ENCODE measurements around the gene TTC22.
"Not testable (repeated sequence)": the region's sequence is repeated elsewhere in the genome, so short reads cannot be mapped to it uniquely, and the experiment has no call there.

TTC22 gene

DNA sequence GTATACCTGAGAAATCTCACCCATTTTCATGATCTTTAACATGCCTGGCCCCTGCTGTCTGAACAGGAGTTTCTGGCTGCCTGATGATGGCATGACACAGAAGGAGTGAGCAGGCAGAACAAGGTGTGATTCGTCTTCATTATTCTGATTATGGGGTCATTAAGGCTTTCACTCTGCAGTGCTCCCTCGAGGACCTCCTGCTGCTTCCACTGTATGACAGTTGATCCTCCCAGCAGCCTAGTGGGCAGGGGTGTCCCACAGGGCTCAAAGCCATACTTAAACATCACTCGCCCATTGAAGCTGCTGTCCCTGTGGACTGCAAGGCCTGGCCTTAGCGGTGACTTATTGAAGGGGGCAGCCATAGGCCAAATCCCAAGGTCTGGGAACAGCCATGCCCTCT, 24.1 kb downstream of the TTC22 start:
- H3K27ac ChIP-seq (ENCODE audit: low read length) = no peak overlapping the region
- H3K4me1 ChIP-seq (ENCODE audit: control insufficient read depth in 1 of 2, insufficient read depth in 2 of 2, low read length in 2 of 2) = peaks cover 0 to 6% of the 10 kb centered on the region in 2 donors
- no peak overlapping the region for H3K4me3 ChIP-seq (ENCODE audit: low read depth in 1 of 2, low read length in 2 of 2)
- H3K36me3 ChIP-seq (ENCODE audit: control insufficient read depth in 1 of 2, insufficient read depth in 2 of 2, low read length in 2 of 2) = no peaks in the 10 kb centered on the region
- no peaks in the 10 kb centered on the region for H3K9me3 ChIP-seq (ENCODE audit: control insufficient read depth in 1 of 2, low read length in 2 of 2)
- H3K27me3 ChIP-seq (ENCODE audit: low read depth, low read length) = no peaks in the 10 kb centered on the region

DNA sequence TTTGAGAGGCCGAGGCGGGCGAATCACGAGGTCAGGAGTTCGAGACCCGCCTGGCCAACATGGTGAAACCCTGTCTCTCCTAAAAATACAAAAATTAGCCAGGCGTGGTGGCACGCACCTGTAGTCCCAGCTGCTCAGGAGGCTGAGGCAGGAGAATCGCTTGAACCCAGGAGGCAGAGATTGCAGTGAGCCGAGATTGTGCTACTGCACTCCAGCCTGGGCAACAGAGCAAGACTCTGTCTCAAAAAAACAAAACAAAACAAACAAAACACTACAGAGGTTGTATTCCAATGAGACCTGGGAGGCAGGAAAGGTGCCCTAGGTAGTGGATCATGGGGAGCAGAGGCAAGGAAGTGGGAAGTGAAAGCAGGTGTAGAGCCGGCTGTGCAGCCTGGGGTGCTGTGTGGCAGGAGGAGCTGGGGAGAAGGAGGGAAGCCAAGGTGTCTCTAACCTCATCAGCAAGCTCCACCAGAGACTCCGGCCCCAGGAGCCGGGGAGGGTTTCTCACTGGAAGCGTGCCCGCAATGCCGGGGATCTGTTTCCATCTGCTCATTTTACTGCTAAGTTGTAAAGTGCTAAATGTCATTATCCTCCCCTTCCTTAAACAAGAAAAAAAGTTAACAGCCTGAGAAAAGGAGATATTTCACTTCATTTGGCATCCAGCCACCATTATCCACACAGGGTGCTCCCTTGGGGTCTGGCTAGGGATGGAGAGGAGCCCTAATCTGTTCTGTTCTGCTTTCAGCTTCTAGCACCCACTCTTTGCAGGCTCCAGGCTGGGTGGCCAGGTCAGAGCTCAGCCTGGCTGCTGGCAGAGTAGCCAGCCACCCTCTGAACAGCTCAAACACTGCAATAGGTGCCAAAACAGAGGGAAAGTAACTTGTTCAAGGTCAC, 25.0 kb downstream of the TTC22 start:
- H3K4me1 ChIP-seq (ENCODE audit: control insufficient read depth in 1 of 2, insufficient read depth in 2 of 2, low read length in 2 of 2) = not testable (repeated sequence)

DNA sequence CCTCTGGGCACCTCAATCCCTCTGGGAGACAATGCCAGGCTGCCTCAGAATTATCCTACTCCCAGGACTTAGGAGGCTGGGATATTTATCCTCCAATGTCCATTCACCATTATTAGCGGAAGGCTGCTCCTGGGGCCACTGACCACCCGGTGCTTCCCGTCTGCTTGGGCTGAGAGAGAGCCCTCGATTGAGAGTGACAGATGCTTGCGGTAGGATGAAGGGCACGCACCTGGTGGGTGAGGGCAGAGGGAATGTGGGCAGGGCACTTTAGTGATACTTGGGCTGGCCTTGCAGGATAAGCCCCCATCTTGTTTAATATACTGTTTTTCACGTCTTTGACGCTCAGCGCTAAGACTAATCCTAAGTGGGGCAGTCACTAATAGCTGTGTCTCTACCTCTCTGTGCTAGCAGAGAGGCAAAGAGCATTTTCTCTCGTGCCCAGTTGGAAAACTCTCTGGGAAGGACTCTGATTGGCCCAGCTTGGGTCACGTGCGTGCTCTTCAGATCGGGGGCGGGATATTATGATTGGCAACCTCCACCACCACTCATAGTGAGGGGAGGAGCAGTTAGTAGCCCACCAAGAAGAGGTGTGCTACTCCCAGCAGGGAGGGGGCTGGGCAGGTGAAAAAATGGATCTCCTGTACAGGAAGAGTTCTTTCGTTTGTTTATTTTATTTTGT, 26.2 kb downstream of the TTC22 start:
- no peak overlapping the region for H3K4me3 ChIP-seq (ENCODE audit: low read depth in 1 of 2, low read length in 2 of 2)
- H3K27me3 ChIP-seq (ENCODE audit: low read depth, low read length) = no peaks in the 10 kb centered on the region
- H3K9me3 ChIP-seq (ENCODE audit: control insufficient read depth in 1 of 2, low read length in 2 of 2) = no peaks in the 10 kb centered on the region
- H3K36me3 ChIP-seq (ENCODE audit: control insufficient read depth in 1 of 2, insufficient read depth in 2 of 2, low read length in 2 of 2) = no peaks in the 10 kb centered on the region
- no peak overlapping the region for H3K27ac ChIP-seq (ENCODE audit: low read length)
- no peaks in the 10 kb centered on the region for H3K4me1 ChIP-seq (ENCODE audit: control insufficient read depth in 1 of 2, insufficient read depth in 2 of 2, low read length in 2 of 2)

More for the DNA sequence above, 25.0 kb downstream of the TTC22 start:
- not testable (repeated sequence) for H3K27ac ChIP-seq (ENCODE audit: low read length); H3K36me3 ChIP-seq (ENCODE audit: control insufficient read depth in 1 of 2, insufficient read depth in 2 of 2, low read length in 2 of 2); H3K9me3 ChIP-seq (ENCODE audit: control insufficient read depth in 1 of 2, low read length in 2 of 2); H3K4me3 ChIP-seq (ENCODE audit: low read depth in 1 of 2, low read length in 2 of 2); H3K27me3 ChIP-seq (ENCODE audit: low read depth, low read length)

- H3K9me3 ChIP-seq (ENCODE audit: control insufficient read depth in 1 of 2, low read length in 2 of 2) = no peaks in the 10 kb centered on the region
- H3K27me3 ChIP-seq (ENCODE audit: low read depth, low read length) = no peaks in the 10 kb centered on the region
- H3K36me3 ChIP-seq (ENCODE audit: control insufficient read depth in 1 of 2, insufficient read depth in 2 of 2, low read length in 2 of 2) = no peaks in the 10 kb centered on the region
- no peak overlapping the region for H3K4me3 ChIP-seq (ENCODE audit: low read depth in 1 of 2, low read length in 2 of 2)
- no peaks in the 10 kb centered on the region for H3K4me1 ChIP-seq (ENCODE audit: control insufficient read depth in 1 of 2, insufficient read depth in 2 of 2, low read length in 2 of 2)
- H3K27ac ChIP-seq (ENCODE audit: low read length) = no peak overlapping the region
Observed at GRCh38 chr1:54772951-54773350, 28.2 kb downstream of the TTC22 start.

DNA sequence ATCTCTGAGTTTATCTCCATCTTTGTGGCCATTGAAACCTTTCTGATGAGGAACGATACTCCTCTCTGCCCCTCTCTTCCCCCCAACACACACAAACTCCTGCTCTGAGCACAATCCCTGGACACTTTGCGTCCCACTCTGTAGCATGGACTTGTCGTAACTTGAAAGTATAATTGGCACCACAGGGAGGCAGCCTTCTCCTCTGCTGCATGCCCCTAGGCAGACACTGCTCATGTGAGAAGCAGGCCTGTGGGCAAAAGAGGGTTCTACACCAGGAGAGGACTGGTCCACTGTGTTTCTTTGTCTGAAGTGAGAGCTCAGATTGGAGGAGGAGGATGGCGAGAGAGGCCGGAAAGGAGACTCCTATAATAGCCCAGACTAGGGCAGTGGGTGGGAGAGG, 33.0 kb downstream of the TTC22 start:
- no peak overlapping the region for H3K4me3 ChIP-seq (ENCODE audit: low read depth in 1 of 2, low read length in 2 of 2)
- no peaks in the 10 kb centered on the region for H3K27me3 ChIP-seq (ENCODE audit: low read depth, low read length)
- H3K4me1 ChIP-seq (ENCODE audit: control insufficient read depth in 1 of 2, insufficient read depth in 2 of 2, low read length in 2 of 2) = peaks cover 5 to 8% of the 10 kb centered on the region in 2 donors
- no peaks in the 10 kb centered on the region for H3K9me3 ChIP-seq (ENCODE audit: control insufficient read depth in 1 of 2, low read length in 2 of 2)
- no peak overlapping the region for H3K27ac ChIP-seq (ENCODE audit: low read length)
- H3K36me3 ChIP-seq (ENCODE audit: control insufficient read depth in 1 of 2, insufficient read depth in 2 of 2, low read length in 2 of 2) = no peaks in the 10 kb centered on the region

- Histone ChIP-seq H3K4me3 (ENCODE audit: low read depth in 1 of 2, low read length in 2 of 2) (no peak overlapping the region), H3K27ac (ENCODE audit: low read length) (no peak overlapping the region)
Observed at GRCh38 chr1:54767526-54767925, 33.6 kb downstream of the TTC22 start.

DNA sequence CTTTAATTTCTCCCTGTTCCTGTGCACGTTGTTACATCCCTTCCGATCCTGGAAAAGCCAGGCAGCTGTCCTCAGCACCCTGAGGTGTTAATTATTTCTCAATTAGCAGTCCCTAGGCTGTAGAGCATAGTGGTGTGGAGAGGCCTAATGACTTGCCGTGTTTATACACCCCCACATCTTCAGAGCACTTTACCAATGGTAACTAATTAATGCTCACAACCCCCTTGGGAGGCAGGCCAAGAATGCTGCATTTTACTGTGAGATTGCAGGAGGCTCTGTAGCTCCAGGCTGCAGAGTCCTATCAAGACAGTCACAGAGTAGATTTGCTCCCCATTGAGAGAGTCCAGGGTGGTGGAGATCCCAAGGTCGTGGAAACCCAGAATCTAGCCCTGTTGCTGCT, 34.4 kb downstream of the TTC22 start:
- no peaks in the 10 kb centered on the region for H3K9me3 ChIP-seq (ENCODE audit: control insufficient read depth in 1 of 2, low read length in 2 of 2)
- no peak overlapping the region for H3K4me3 ChIP-seq (ENCODE audit: low read depth in 1 of 2, low read length in 2 of 2)
- peaks cover 5 to 9% of the 10 kb centered on the region in 2 donors for H3K4me1 ChIP-seq (ENCODE audit: control insufficient read depth in 1 of 2, insufficient read depth in 2 of 2, low read length in 2 of 2)
- no peaks in the 10 kb centered on the region for H3K36me3 ChIP-seq (ENCODE audit: control insufficient read depth in 1 of 2, insufficient read depth in 2 of 2, low read length in 2 of 2)
- no peaks in the 10 kb centered on the region for H3K27me3 ChIP-seq (ENCODE audit: low read depth, low read length)
- H3K27ac ChIP-seq (ENCODE audit: low read length) = no peak overlapping the region

More at GRCh38 chr1:54767526-54767925, 33.6 kb downstream of the TTC22 start:
- H3K27me3 ChIP-seq (ENCODE audit: low read depth, low read length) = no peaks in the 10 kb centered on the region
- no peaks in the 10 kb centered on the region for H3K9me3 ChIP-seq (ENCODE audit: control insufficient read depth in 1 of 2, low read length in 2 of 2)
- peaks cover 5 to 9% of the 10 kb centered on the region in 2 donors for H3K4me1 ChIP-seq (ENCODE audit: control insufficient read depth in 1 of 2, insufficient read depth in 2 of 2, low read length in 2 of 2)
- H3K36me3 ChIP-seq (ENCODE audit: control insufficient read depth in 1 of 2, insufficient read depth in 2 of 2, low read length in 2 of 2) = no peaks in the 10 kb centered on the region

DNA sequence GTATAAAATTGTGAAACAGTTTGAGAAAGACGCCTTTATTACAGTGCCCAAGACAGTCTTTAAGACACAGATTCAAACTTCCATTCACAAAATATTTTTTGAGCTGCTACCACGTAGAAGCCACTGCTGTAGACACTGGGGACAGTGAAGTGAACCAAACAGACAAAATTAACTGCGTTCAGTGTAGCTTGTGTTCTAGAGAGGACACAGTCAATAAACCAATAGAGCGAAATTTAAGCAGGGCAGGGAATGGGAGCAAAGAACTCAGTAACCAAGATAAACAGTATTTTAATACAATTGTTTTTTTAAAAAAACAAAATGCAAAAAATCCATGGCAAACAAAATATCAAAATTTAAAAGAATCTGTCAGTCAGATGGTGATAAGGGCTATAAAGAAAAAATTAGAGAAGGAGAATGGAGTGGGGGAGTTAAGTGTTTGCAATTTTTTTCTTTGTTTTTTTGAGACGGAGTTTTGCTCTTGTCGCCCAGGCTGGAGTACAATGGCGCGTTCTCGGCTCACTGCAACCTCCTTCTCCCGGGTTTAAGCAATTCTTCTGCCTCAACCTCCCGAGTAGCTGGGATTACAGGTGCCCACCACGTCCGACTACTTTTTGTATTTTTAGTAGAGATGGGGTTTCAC, 36.1 kb downstream of the TTC22 start:
- H3K36me3 ChIP-seq (ENCODE audit: control insufficient read depth in 1 of 2, insufficient read depth in 2 of 2, low read length in 2 of 2) = no peaks in the 10 kb centered on the region
- peak overlapping the region; percentile 17 for H3K27ac ChIP-seq (ENCODE audit: low read length)
- H3K4me1 ChIP-seq (ENCODE audit: control insufficient read depth in 1 of 2, insufficient read depth in 2 of 2, low read length in 2 of 2) = peaks cover 5 to 9% of the 10 kb centered on the region in 2 donors
- no peaks in the 10 kb centered on the region for H3K27me3 ChIP-seq (ENCODE audit: low read depth, low read length)
- H3K4me3 ChIP-seq (ENCODE audit: low read depth in 1 of 2, low read length in 2 of 2) = peak overlapping the region; percentile 83 to 89
- H3K9me3 ChIP-seq (ENCODE audit: control insufficient read depth in 1 of 2, low read length in 2 of 2) = no peaks in the 10 kb centered on the region

- Histone ChIP-seq H3K36me3 (ENCODE audit: control insufficient read depth in 1 of 2, insufficient read depth in 2 of 2, low read length in 2 of 2) (no peaks in the 10 kb centered on the region), H3K27me3 (ENCODE audit: low read depth, low read length) (no peaks in the 10 kb centered on the region), H3K9me3 (ENCODE audit: control insufficient read depth in 1 of 2, low read length in 2 of 2) (no peaks in the 10 kb centered on the region), H3K4me1 (ENCODE audit: control insufficient read depth in 1 of 2, insufficient read depth in 2 of 2, low read length in 2 of 2) (peaks cover 5 to 9% of the 10 kb centered on the region in 2 donors), H3K27ac (ENCODE audit: low read length) (peak within 1 kb of the TSS; percentile 78), H3K4me3 (ENCODE audit: low read depth in 1 of 2, low read length in 2 of 2) (peak within 1 kb of the TSS; percentile 83 to 89)
Observed at GRCh38 chr1:54764133-54764921, 36.8 kb downstream of the TTC22 start, which contains the start of gene PARS2. PARS2 (minus strand) TSS chr1:54764523; CDS start chr1:54759161, 5,362 bp downstream.

GRCh38 chr1:54763816-54764132, 37.3 kb downstream of the TTC22 start:
- Histone ChIP-seq H3K9me3 (ENCODE audit: control insufficient read depth in 1 of 2, low read length in 2 of 2) (no peaks in the 10 kb centered on the region), H3K27ac (ENCODE audit: low read length) (peak overlapping the region; percentile 78), H3K27me3 (ENCODE audit: low read depth, low read length) (no peaks in the 10 kb centered on the region), H3K4me3 (ENCODE audit: low read depth in 1 of 2, low read length in 2 of 2) (peak overlapping the region; percentile 83 to 89), H3K4me1 (ENCODE audit: control insufficient read depth in 1 of 2, insufficient read depth in 2 of 2, low read length in 2 of 2) (peaks cover 5 to 9% of the 10 kb centered on the region in 2 donors), H3K36me3 (ENCODE audit: control insufficient read depth in 1 of 2, insufficient read depth in 2 of 2, low read length in 2 of 2) (peaks cover 0 to 2% of the 10 kb centered on the region in 2 donors)
